NOMO-1 (cell line): ENCODE measurements around the gene COL23A1.
A peak's percentile ranks its signal among the peaks of the same experiment; 100 is the strongest.

Experiments used
- DNase-seq, 2 experiments: peaks; one replicate each; lab custom pipeline; 2025; ENCODE audit not compliant: unreplicated experiment in 2 of 2; lab: John Stamatoyannopoulos, UW

Gene COL23A1

DNA sequence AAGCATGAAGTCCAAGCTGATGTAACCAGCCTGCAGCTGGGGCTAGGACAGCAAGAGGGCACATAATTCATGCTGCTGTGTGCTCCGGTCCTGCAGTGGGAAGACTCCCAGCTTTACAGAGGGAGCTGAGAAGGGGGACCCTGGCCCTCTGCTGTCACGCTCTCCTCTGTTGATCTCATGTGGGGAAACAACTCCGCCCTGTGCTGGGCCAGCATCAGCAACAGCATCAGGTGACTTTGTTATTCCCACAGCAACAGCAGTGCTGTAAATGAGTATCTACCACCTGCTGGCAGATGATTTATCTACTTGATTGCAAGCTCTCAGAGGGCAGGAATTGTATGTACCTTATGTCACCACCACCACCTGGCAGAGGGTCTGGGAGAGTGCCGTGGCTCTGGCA lies 176.2 kb downstream of the COL23A1 start:
- no peak for DNase-seq

DNA sequence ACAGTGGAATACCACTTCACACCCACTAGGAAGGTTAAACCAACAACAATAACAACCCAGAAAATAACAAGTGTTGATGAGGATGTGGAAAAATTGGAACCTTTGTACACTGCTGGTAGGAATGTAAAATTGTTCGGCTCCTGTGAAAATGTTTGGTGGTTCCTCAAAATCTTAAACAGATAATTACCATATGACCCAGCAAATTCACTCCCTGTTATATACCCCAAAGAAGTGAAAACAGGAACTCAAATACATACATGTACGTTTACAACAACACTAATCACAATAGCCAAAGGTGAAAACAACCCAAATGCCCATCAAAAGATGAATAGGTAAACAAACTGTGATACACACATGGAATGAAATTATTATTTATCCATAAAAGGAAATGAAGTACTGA lies 179.1 kb downstream of the COL23A1 start:
- DNase-seq = peak; percentile 51 to 80

DNA sequence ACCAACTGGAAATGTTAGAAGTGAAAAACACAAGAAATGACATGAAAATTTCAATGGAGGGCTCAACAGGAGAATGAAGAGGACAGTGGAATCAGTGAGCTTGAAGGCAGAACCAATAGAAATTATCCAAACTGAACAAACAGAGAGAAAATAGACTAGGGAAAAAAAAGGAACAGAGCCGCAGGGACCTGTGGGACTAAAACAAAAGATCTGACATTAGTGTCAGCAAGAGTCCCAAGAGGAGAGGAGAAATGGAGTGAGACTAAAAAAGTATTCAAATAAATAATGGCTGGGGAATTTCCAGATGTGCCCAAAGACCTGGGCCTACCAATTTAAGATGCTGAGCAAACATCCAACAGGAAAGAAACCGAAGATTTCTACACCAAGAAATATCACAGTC lies 182.5 kb downstream of the COL23A1 start:
- DNase-seq = no peak

DNA sequence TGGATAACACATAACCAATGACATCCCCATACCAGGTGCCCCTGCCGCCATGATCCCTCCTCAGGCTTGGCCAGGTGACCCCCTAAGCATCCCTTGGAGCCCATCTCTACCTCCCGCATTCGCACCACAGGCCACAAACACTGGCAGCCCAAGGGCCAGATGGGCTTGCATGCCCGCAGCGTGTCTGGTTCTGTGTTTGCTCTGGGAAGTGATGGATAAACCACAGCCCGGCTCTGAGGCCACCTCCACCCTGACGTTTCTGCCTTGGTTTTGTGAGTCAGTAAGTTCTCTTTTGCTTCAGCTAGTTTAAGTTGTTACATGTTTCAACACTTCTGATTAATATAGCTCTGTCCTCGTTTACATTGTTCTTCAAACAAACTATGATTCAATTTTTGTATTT lies 185.2 kb downstream of the COL23A1 start:
- peak; percentile 90 for DNase-seq

DNA sequence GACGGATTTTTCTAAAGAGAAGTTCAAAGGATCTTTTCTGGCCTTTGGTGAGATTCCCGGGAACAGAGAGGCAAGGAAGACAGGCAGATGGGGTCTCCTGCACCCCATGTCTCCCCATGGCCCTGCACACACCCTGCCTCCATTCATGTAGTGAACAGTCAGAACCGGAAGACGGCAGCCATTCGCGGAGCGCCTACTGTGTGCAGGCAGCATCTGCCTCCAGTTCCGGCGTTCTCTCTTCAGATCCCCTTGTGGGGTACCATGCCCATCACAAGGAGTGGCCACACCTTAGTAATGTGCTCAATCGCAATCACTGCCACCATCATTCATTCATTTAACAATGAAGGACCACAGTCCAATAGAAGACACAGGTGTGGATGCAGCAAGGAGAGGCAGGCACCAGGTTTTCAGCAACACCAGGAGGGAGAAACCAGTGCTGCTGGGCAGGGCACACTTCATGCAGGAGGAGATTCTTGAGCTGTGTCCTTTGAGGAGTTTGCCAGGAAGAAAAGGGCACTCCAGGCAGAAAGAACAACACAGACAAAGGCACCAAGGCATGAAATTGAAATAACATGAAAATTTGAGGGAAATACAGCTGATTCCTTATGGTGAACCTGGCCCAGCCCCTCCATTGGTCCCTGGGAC lies 186.1 kb downstream of the COL23A1 start:
- DNase-seq = no peak

DNA sequence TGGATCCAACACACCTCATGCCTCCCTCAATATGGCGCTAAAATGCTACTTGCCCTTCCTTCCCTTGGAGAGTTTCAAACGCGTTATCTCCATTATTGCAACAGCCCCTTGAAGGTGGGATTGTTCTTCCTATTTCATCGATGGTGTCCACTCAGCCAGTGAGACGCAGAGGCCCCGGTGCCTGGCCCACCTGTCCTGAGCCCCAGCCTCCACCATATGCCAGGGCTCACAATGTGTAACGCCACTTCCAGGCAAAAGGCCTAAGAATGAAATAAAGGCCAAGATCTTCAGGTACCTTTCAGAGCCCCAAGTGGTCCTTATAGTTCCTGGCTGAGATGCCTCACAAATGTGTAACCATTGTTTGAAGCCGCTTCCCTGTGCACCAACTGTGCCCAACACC lies 186.8 kb downstream of the COL23A1 start:
- no peak for DNase-seq

DNA sequence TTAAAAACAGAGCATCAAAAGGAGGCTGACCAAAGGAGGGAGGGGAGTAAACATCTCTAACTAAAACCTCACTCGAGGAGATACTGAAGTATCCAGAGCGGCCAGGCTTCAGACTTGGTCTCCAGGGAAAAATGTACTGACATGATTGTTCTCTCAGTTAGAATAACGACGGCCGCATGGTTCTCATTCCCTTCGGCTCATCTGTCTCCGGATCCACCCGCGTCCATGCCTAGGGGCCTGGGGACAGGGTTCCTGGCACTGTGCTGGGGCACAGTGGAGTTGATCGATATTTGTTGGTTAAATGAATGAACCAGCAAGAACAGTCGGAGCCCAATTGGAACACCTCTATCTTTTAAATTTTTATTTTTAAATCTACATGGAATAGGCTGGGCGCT lies 190.5 kb downstream of the COL23A1 start:
- no peak for DNase-seq

DNA sequence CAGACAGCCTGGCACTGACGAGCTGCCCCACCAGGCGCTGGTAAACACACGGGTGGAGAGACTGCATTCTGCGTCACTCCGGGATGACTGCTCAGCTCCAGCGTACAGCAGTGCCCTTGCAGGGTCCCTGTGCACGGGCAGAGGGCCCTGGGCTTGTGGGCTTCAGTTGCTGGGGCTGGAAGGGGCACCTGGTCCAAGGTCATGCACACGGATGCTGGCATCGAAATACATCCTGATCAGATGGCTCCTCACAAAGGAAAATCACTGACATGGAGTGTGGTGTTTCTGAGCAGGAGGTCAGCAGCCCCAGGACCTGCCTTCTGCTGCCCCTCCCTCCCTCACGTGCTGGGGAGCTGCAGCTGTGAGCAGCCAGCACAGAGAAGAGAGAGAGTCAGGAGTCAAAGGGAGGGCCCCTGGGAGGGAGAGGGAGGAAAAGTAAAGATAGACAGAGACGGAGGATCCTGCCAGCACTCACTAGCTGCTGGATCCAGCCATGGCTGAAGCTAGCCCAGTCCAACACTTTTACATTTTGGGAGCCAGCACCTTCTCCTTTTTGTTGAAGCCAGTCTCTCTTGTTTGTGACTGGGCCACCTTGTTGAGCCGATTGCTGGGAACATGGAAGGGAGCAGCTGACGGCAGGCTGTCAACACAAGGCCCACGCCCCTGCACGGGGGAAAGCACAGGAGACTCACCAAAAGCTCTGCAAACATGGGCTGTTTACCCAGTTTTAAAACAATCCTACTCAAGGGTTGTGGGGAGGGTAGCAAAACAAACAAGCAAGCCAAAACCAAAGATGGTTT lies 191.1 kb downstream of the COL23A1 start:
- no peak for DNase-seq

DNA sequence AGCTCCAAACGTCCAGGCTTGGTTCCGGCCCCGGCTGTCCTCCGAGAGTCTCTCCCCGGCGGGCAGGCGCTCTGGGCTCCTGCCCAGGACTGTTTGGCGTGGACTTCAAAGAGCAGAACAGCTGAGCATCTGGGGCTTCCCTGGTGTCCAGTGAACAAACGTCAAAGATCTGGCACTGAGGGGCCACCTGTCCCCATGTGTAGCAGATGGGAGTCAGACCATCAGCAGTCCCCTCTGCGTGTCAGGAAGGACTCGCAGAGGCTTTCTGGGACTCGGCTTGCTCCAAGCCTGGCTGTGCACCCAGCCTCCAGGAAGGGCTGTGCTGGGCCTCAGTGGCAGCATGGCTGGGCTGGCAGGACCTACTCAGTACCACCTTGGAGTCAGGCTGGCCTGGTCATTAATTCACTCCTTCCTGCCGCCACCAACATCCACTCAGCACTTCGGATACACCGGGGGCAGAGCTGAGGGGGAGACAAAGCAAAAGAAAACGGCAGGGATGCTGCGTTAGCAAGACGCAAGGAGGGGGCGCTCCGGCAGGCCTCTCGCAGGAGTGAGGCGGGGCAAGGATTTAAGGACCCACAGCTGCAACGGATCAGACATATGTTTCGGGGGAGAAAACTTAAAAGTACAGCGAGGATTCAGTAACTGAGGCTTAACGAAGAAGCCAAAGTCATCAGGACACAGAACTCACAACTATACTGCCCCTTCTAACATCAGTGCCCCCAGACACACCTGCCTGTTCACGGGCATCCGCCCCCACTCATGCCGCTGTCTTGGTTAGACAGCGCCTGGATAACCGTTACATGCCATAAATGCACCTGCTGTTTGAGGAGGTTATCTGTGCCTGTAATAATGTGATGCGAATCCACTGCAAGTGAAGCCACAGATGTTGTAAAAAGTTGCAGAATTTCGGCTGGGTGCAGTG lies 193.1 kb downstream of the COL23A1 start:
- no peak for DNase-seq

DNA sequence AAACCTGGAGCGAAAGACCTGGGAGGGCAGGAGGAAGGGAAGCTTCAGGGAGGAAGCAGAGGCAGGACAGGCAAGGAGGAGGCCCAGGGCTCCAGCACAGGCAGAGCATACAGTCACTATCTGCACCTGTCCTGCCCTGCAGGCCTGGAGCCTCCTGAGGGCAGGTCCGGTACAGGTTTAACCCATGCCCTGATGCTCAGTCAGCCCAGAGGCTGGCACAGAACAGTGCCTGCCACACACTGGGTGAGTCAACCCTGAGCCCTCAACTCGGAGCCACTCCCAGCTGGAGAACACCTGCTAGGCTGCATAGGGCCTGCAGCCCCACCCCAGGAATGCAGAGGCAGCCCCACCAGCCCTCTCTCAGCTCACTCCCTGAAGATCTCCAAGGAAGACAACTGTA lies 196.1 kb downstream of the COL23A1 start:
- no peak for DNase-seq

DNA sequence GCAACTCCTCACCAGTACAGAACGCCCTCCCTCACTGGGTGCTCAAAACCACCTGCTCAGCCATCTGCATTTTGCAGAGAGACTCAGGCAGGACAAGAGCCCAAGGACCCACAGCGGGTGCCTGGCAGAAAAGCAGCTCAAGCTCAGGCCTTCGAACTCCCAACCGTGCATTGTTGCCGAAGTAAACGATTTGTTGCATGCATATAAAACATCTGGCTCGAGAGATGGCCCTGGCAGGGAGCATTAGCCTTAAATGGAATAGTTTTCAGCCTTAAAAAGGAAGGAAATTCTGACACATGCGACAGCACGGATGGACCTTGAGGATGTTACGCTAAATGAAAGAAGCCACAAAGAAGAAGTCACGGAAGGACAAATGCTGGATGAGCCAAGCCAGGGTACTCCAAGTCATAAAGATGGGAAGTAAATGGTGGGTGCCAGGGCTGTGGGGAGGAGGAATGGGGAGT lies 197.2 kb downstream of the COL23A1 start:
- DNase-seq = peak; percentile 55 to 73

DNA sequence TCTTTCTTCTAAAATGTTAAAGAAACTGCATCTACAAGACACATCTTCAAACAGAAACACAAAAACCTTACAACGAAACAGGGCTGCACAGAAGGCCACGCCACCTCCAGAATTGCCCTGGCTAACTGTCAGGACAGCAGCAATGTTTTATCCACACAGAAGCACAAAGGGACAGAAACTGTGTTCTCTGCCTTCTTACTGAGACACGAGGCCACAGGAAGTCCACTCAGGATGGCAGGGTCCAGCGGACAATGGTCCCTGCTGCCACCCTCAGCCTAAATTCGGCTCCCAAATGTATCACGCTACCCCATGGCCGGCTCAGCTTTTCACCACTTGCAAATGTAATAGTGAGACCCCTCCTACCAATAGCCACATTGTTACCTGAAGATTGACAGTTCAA lies 197.8 kb downstream of the COL23A1 start:
- no peak for DNase-seq

DNA sequence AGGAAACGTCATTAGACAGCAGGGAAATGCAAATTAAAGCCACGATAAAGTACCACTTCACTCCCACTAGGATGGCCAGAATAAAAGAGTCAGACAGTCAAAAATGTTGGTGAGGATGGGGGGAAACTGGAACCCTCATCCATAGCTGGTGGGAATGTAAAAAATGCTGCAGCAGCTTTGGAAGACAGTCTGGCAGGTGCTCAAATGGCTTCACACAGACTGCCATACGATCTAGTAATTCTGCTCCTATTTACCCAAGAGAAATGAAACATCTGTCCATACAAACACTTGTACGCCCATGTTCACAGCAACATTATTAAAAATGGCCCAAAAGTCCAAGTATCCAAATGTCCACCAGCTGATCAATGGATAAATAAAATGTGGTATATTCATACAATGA lies 198.7 kb downstream of the COL23A1 start:
- no peak for DNase-seq

DNA sequence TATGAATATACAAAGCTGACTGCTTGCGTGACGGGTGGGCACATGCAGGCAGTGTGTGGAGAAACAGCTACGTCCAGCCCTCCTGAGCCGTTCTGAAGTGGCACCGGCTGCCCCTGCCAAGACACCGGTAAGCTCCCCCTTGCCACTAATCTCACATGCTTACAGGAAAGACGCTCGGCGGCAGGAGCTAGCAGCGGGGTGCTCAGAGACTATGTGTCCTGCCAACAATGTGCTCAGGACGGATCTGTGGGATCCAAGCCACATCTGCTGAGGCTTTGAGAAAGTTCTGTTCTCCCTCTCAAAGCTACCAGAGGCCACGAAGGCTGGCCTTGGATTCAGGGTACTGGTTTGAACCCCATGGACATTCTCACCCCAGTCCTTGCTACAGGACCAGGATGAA lies 200.4 kb downstream of the COL23A1 start:
- no peak for DNase-seq

DNA sequence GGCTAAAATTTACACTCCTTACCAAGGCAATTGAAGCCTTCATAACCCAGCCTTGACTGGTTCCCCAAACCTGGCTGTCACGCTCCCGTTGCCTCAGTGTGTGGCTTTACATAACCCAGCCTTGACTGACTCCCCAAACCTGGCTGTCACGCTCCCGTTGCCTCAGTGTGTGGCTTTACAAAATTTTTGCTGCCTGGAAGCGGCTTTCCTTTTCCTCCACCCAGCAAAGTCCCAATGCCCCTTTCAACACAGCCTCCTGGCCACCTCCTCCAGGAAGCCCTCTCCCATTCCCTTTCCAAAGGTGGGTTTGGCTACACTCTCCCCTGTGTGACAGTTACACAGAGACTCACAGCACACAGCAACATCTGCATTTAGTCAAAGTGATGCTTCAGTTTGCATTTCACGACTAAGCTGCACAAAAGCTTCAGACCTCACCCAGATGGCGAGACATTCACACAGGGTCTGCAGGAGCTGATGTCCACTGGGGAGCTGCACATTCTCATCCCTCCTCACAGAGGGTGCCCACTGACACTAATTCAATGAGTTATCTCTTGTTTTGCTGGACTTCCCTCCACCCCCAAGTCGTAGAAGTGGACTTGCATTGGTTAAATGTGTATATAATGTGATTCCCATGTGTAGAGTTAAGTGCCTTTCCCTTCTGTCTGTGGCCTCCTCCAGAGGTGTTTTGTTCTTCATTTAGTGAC lies 201.0 kb downstream of the COL23A1 start:
- no peak for DNase-seq

DNA sequence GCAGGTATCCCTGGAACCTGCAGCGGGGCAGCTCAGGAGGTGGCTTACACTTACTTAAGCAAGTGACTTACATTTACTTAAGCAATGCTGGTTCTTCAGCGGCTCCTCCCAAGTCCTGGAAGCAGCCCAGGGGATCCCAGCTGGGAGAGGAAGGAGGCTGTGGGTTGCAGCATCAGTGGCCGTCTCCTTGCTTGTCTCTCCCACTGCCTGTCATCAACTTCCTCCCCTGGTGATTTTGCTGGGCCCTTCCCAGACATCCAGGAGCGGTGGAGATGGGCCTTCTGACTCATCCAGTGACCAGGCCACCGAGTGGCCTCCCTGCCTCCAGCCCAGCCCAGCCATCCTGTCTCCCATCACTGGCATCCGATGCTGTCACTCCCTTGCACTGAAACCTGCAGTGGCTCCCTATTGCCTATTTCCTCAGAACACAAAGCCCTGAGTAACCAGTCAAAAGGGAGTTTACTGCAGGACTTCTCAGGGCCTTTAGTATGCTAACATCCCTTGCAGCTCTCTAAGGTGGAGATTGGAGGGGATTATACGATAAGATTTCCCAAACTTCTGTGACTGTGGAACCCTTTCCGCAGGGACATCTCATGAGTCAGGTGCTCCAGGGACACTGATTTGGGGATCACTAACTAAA lies 201.7 kb downstream of the COL23A1 start:
- no peak for DNase-seq

DNA sequence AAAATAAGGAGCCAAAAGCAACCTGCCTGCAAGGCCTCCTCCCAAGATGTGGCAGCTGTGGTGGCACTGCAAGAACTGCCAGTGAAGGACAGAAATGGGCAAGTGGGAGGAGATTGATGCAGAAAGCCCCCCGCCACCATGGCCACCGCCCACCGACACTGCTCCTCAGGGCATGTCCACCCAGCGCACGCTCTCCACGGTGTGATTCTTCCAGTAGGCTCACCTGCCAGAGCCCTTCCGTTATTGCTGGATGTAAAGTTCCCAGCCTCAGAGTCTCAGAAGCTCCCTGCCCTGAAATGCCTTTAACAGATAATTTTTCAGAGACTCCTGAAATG lies 202.4 kb downstream of the COL23A1 start:
- no peak for DNase-seq

DNA sequence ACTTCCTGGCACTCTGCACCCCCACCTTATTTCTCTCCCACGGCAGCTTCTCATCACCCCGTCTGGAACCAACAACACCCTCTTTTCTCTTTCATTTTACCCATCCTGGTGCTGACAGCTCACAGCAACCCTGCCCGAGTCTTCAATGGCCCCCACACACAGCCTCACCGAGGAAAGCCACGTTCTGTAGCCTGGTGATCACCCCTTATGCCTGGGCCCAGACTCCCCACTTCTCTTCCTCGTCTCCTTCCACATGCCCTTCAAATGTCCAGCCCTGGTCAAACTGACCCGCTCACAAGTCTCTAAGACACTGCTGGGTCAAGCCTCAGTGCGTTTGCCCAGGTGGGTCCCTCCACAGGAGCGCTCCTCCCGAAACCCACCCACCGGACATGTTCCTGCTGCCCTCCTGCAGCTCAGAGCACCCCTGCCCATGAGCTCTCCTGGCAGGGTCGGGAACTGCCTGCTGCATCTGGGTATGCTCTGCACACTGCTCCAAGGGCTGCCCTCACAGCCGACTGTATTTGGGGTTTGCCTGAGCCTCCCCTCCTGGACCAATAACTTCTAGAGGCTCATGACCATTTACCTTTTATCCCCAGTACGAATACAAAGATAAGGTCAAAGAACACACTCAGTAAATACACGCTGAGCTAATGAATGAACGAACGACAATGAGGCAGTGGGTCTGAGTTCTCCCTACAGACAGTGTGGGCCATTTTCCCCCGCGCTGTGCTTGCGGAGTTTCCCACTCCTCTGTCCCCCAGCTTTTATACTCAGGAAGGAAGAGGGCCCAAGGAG lies 202.9 kb downstream of the COL23A1 start:
- no peak for DNase-seq

DNA sequence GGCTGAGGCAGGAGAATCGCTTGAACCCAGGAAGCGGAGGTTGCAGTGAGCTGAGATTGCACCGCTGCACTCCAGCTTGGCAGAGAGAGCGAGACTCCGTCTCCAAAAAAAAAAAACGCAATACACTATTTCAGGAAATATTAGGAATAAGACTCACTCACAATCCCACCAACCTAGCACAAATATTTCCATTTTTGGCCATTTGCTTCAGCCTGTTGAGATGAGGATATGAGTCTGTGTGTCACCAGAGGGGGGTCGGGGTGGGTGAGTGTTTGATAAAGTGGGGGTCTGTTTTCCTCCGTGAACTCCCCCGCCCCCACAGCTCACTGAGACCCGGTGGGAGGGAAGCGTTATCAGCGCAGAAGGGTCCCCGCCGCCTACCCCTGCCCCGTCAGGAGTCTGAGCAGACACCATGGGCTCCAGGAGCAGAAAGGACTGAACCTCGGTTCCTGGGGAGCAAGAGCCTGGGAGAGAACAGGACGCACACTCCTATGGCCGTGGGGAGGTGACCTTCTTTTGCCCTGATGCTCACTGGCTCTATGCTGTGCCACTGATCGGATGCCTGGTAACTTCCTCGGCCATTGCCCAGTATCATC lies 203.8 kb downstream of the COL23A1 start:
- no peak for DNase-seq
